Common myeloid progenitor, CD34-positive (primary cell): ENCODE measurements around the gene POLR1B.

Experiments used
- CTCF ChIA-PET: fragments of 350-600 bp; sonication (Branson Sonifier 250); formaldehyde crosslinking; loops from one replicate; lab custom pipeline; 2021; ENCODE audit warnings: antibody characterized with exemption; lab: Charles Lee
- POLR2A ChIA-PET: fragments of 350-600 bp; sonication (Branson Sonifier 250); formaldehyde crosslinking; loops from one replicate; lab custom pipeline; 2021; ENCODE audit warnings: antibody characterized with exemption; lab: Charles Lee
- DNase-seq, 3 donors: peaks; one replicate each; pipeline versions ENCODE4 v3.0.0 to v3.0.0-alpha.2; 2013
- H3K27ac ChIP-seq, 2 experiments: 1 replicate in 1 of 2; 2 replicates in 1 of 2; pipeline ENCODE4 v1.7.0; 2013; ENCODE audit warnings: inconsistent platforms in 2 of 2, low read length in 2 of 2, mild to moderate bottlenecking in 2 of 2, low read depth in 1 of 2, moderate library complexity in 1 of 2; ENCODE audit not compliant: severe bottlenecking in 2 of 2, insufficient read depth in 1 of 2, poor library complexity in 1 of 2
- H3K27me3 ChIP-seq, 5 experiments: replicated peaks in 2 of 5; 1 replicate in 3 of 5; 2 replicates in 2 of 5; pipeline versions ENCODE4 v1.6.1 to v1.7.0; 2013; ENCODE audit warnings: low read length in 4 of 5, mild to moderate bottlenecking in 2 of 5, moderate library complexity in 2 of 5, inconsistent platforms in 1 of 5; ENCODE audit not compliant: insufficient read depth in 5 of 5, control insufficient read depth in 4 of 5
- H3K36me3 ChIP-seq, 4 experiments: 1 replicate in 2 of 4; 2 replicates in 2 of 4; pipeline versions ENCODE4 v1.6.1 to v1.7.0; 2013; ENCODE audit warnings: low read length in 3 of 4, control low read depth in 1 of 4, mild to moderate bottlenecking in 1 of 4; ENCODE audit not compliant: control insufficient read depth in 4 of 4, insufficient read depth in 4 of 4
- H3K4me1 ChIP-seq, 4 experiments: 1 replicate in 3 of 4; 2 replicates in 1 of 4; pipeline versions ENCODE4 v1.6.1 to v1.7.1; 2013; ENCODE audit warnings: low read length in 3 of 4, mild to moderate bottlenecking in 3 of 4, control low read depth in 1 of 4, inconsistent platforms in 1 of 4, moderate library complexity in 1 of 4; ENCODE audit not compliant: control insufficient read depth in 4 of 4, insufficient read depth in 4 of 4; ENCODE audit errors: control extremely low read depth in 1 of 4
- H3K4me3 ChIP-seq, 7 experiments: 1 replicate in 4 of 7; 2 replicates in 3 of 7; pipeline versions ENCODE4 v1.5.1 to v1.7.0; 2013; ENCODE audit warnings: mild to moderate bottlenecking in 7 of 7, low read length in 6 of 7, moderate library complexity in 6 of 7, inconsistent platforms in 2 of 7, low read depth in 2 of 7, control low read depth in 1 of 7; ENCODE audit not compliant: insufficient read depth in 4 of 7, control insufficient read depth in 1 of 7; ENCODE audit errors: extremely low read depth in 1 of 7
- H3K9me3 ChIP-seq, 5 experiments: 1 replicate in 4 of 5; 2 replicates in 1 of 5; pipeline versions ENCODE4 v1.6.1 to v1.7.1; 2013; ENCODE audit warnings: low read length in 4 of 5, mild to moderate bottlenecking in 2 of 5, inconsistent platforms in 1 of 5, low read depth in 1 of 5, moderate library complexity in 1 of 5; ENCODE audit not compliant: control insufficient read depth in 4 of 5, insufficient read depth in 2 of 5; ENCODE audit errors: control extremely low read depth in 1 of 5
- WGBS: methylation state at CpG from one replicate; pipeline ENCODE4 v1.1.5; 2013; ENCODE audit not compliant: insufficient coverage; 5-methylcytosine and 5-hydroxymethylcytosine counted together

Gene POLR1B

GRCh38 chr2:112540906-112541305, 1.4 kb upstream of the POLR1B start:
- H3K27me3 ChIP-seq = no peaks in the 10 kb centered on the region
- H3K36me3 ChIP-seq = peaks cover under 1 to 1% (median under 1%) of the 10 kb centered on the region in 4 experiments
- no peaks in the 10 kb centered on the region for H3K9me3 ChIP-seq
- WGBS = no CpG with 5 or more reads among the region's 2 CpGs
- POLR2A ChIA-PET = no interaction called here
- peak overlapping the region in 1 of 2 experiments; percentile 98 for H3K27ac ChIP-seq
- H3K4me3 ChIP-seq = peak overlapping the region in 5 of 7 experiments; percentile 87 to 100 (median 94)
- CTCF ChIA-PET = interaction anchor here (0.6 to 1.4 kb wide), 2 partner anchors 60 to 184 kb away, joined by 3 read pairs; no protein-coding TSS in a partner anchor
- DNase-seq = no peak
- peaks cover 9 to 28% (median 25%) of the 10 kb centered on the region in 4 experiments for H3K4me1 ChIP-seq

GRCh38 chr2:112541315-112542122, 746 bp upstream of the POLR1B start:
- peak overlapping the region; percentile 96 to 98 for H3K27ac ChIP-seq
- ChIA-PET POLR2A (no interaction called here), CTCF (interaction anchor here (0.6 to 1.5 kb wide), 3 partner anchors 59 to 183 kb away, joined by 3 read pairs; no protein-coding TSS in a partner anchor)
- H3K4me1 ChIP-seq = peaks cover 9 to 28% (median 25%) of the 10 kb centered on the region in 4 experiments
- WGBS = under 1% methylated on average over 30 of the region's 34 CpGs
- peak overlapping the region; percentile 73 to 100 (median 94) for H3K4me3 ChIP-seq
- peaks cover 3 to 5% (median 5%) of the 10 kb centered on the region in 4 experiments for H3K36me3 ChIP-seq
- no peaks in the 10 kb centered on the region for H3K9me3 ChIP-seq
- DNase-seq = peak; percentile 61 to 80 (median 72)
- H3K27me3 ChIP-seq = no peaks in the 10 kb centered on the region

DNA sequence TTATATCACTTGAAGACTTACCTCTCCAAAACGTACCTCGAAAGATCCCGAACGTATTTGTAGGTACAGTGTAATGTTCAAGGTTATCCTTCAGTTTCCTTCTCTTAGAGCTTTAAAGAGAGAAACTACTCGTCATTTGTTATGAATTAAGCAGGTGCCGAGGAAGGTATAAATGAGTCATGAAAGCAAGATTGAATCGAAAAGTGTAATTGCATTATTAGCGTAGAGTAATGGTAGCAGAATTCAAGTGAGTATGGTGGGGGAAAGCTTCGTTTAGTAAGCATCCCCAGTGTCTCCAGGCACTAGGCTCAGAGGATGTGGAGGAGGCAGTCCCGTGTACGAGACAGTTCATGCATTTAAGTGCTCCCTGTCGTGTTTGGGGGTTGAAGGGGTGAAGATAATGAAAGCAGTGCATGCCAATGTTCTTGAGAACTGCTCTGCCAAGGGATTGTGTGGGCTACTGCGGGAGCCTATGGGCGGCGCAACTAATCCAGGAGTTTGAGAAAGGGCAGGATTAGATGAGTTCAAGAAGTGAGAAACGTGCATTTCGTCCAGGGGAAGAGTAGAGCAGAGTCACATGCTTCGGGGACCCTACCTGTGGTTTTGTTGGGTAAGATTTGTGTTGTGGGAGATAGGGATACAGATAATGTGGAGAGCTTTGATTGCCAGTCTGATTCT, 858 bp downstream of the POLR1B start:
- peaks cover 9 to 28% (median 25%) of the 10 kb centered on the region in 4 experiments for H3K4me1 ChIP-seq
- peak; percentile 2 to 51 (median 20) for DNase-seq
- H3K36me3 ChIP-seq = peaks cover 10 to 20% (median 17%) of the 10 kb centered on the region in 4 experiments
- H3K9me3 ChIP-seq = no peaks in the 10 kb centered on the region
- CTCF ChIA-PET = interaction anchor here (1.4 to 1.5 kb wide), 2 partner anchors 60 to 183 kb away, joined by 3 read pairs; no protein-coding TSS in a partner anchor
- peak overlapping the region in 6 of 7 experiments; percentile 83 to 100 (median 94) for H3K4me3 ChIP-seq
- POLR2A ChIA-PET = no interaction called here
- peak overlapping the region in 1 of 2 experiments; percentile 98 for H3K27ac ChIP-seq
- WGBS = 9% methylated on average over 16 of the region's 18 CpGs
- H3K27me3 ChIP-seq = no peaks in the 10 kb centered on the region

- Histone ChIP-seq H3K4me1 (peaks cover 7 to 17% (median 16%) of the 10 kb centered on the region in 4 experiments), H3K27me3 (no peaks in the 10 kb centered on the region), H3K36me3 (peaks cover 18 to 58% (median 44%) of the 10 kb centered on the region in 4 experiments), H3K9me3 (no peaks in the 10 kb centered on the region), H3K27ac (no peak overlapping the region), H3K4me3 (no peak overlapping the region)
- ChIA-PET CTCF (interaction anchor here (0.8 to 1.0 kb wide), 2 partner anchors 10 to 80 kb away, joined by 3 to 4 read pairs; no protein-coding TSS in a partner anchor), POLR2A (no interaction called here)
- WGBS = no CpG with 5 or more reads among the region's 4 CpGs
- DNase-seq = no peak
These were observed 5.1 kb downstream of the POLR1B start for GRCh38 chr2:112547333-112547732.

GRCh38 chr2:112548980-112549379, 6.7 kb downstream of the POLR1B start:
- Histone ChIP-seq H3K4me3 (no peak overlapping the region), H3K9me3 (no peaks in the 10 kb centered on the region), H3K4me1 (peaks cover 0 to 5% (median under 1%) of the 10 kb centered on the region in 4 experiments), H3K27me3 (no peaks in the 10 kb centered on the region), H3K27ac (no peak overlapping the region), H3K36me3 (peaks cover 21 to 72% (median 52%) of the 10 kb centered on the region in 4 experiments)
- WGBS = 100% methylated on average over 2 of the region's 2 CpGs
- DNase-seq = no peak
- ChIA-PET POLR2A (no interaction called here), CTCF (no interaction called here)

DNA sequence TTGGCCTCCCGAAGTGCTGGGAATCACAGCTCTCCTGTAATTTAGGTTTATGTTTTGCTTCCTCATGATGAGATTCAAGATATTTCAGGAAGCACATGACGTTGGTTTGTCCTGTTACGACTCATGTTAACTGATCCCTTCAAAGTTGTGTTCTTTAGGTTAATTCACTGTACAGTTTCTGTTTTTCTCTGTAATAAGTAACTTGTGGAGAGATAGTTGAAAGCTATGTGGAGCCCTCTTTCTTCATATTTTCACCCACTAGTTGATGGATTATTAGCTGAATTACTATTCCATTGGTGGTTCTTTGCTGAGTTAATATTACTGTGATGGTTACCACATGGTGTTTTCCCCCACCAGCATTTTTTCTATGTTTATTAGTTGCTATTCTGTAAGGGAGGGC, 23.8 kb downstream of the POLR1B start:
- Histone ChIP-seq H3K36me3 (peaks cover 41 to 88% (median 67%) of the 10 kb centered on the region in 4 experiments), H3K9me3 (peaks cover 0 to 21% (median 8%) of the 10 kb centered on the region in 5 experiments), H3K27ac (no peak overlapping the region), H3K4me3 (no peak overlapping the region), H3K27me3 (no peaks in the 10 kb centered on the region), H3K4me1 (no peaks in the 10 kb centered on the region)
- ChIA-PET POLR2A (no interaction called here), CTCF (interaction anchor here (0.5 to 1.6 kb wide), 2 partner anchors 183 to 237 kb away, joined by 3 to 4 read pairs; no protein-coding TSS in a partner anchor)
- 79% methylated on average over 2 of the region's 3 CpGs for WGBS
- DNase-seq = no peak
